Liver (tissue), 9 donors: ENCODE results near the gene GMCL1. TPM values are rescaled to one million over a fixed set of nuclear protein-coding genes. Genes with fewer than 3 reads are reported as not detected.

Source experiments
- DNase-seq: peaks from one replicate; pipeline ENCODE4 v3.0.0-alpha.2; 2017; ENCODE audit warnings: low spot score
- H3K27ac ChIP-seq, 2 donors: one replicate each; pipeline ENCODE4 v1.7.0; 2013; ENCODE audit warnings: inconsistent platforms in 2 of 2, low read length in 2 of 2, control low read depth in 1 of 2, low read depth in 1 of 2, mild to moderate bottlenecking in 1 of 2
- H3K27me3 ChIP-seq, 4 donors: one replicate each; pipeline versions ENCODE4 v1.6.1 to v1.7.0; 2013; ENCODE audit warnings: low read length in 3 of 4, inconsistent platforms in 1 of 4, mild to moderate bottlenecking in 1 of 4, moderate library complexity in 1 of 4; ENCODE audit not compliant: control insufficient read depth in 4 of 4, insufficient read depth in 4 of 4
- H3K36me3 ChIP-seq, 4 donors: one replicate each; pipeline versions ENCODE4 v1.6.1 to v1.7.0; 2013; ENCODE audit warnings: low read length in 3 of 4, mild to moderate bottlenecking in 3 of 4, low read depth in 1 of 4, moderate library complexity in 1 of 4; ENCODE audit not compliant: control insufficient read depth in 4 of 4, insufficient read depth in 3 of 4
- H3K4me1 ChIP-seq, 4 donors: one replicate each; pipeline versions ENCODE4 v1.6.1 to v1.7.0; 2013; ENCODE audit warnings: low read length in 3 of 4, mild to moderate bottlenecking in 3 of 4, moderate library complexity in 1 of 4; ENCODE audit not compliant: control insufficient read depth in 4 of 4, insufficient read depth in 4 of 4
- H3K4me3 ChIP-seq, 3 donors: one replicate each; pipeline versions ENCODE4 v1.6.1 to v1.7.0; 2013; ENCODE audit warnings: low read length in 3 of 3, control low read depth in 1 of 3, low read depth in 1 of 3, mild to moderate bottlenecking in 1 of 3
- H3K9ac ChIP-seq, 2 donors: one replicate each; pipeline ENCODE4 v1.7.0; 2013; ENCODE audit warnings: low read length in 2 of 2, mild to moderate bottlenecking in 2 of 2, moderate library complexity in 2 of 2, control low read depth in 1 of 2, low read depth in 1 of 2
- H3K9me3 ChIP-seq, 4 donors: one replicate each; pipeline versions ENCODE4 v1.6.1 to v1.7.0; 2013; ENCODE audit warnings: low read length in 3 of 4; ENCODE audit not compliant: control insufficient read depth in 4 of 4
- EGR1 ChIP-seq, 2 donors: IDR thresholded peaks; 2 replicates each; pipeline ENCODE4 v1.6.1; 2016 to 2018; ENCODE audit warnings: antibody characterized with exemption in 2 of 2, low read depth in 2 of 2
- FOXA1 ChIP-seq: IDR thresholded peaks from 2 replicates; pipeline ENCODE4 v1.6.1; 2016; ENCODE audit warnings: antibody characterized with exemption
- FOXA2 ChIP-seq: IDR thresholded peaks from 2 replicates; pipeline ENCODE4 v1.6.1; 2016; ENCODE audit warnings: antibody characterized with exemption
- GABPA ChIP-seq, 2 donors: IDR thresholded peaks in 1 of 2; conservative IDR thresholded peaks in 1 of 2; 2 replicates each; pipeline ENCODE4 v1.6.1; 2016; ENCODE audit warnings: antibody characterized with exemption in 2 of 2, mild to moderate bottlenecking in 1 of 2, moderate library complexity in 1 of 2
- HNF4A ChIP-seq, 2 donors: conservative IDR thresholded peaks; 2 replicates each; pipeline ENCODE4 v1.6.1; 2016; ENCODE audit warnings: antibody characterized with exemption in 2 of 2, mild to moderate bottlenecking in 2 of 2
- HNF4G ChIP-seq: IDR thresholded peaks from 2 replicates; pipeline ENCODE4 v1.6.1; 2016; ENCODE audit warnings: antibody characterized with exemption
- JUND ChIP-seq, 2 donors: IDR thresholded peaks; 2 replicates each; pipeline ENCODE4 v1.6.1; 2016; ENCODE audit warnings: antibody characterized with exemption in 2 of 2
- NR2F2 ChIP-seq: IDR thresholded peaks from 2 replicates; pipeline ENCODE4 v1.6.1; 2016; ENCODE audit warnings: antibody characterized with exemption
- RAD21 ChIP-seq, 2 donors: IDR thresholded peaks; 2 replicates each; pipeline ENCODE4 v1.6.1; 2016; ENCODE audit warnings: antibody characterized with exemption in 2 of 2, mild to moderate bottlenecking in 2 of 2
- RXRA ChIP-seq, 2 donors: IDR thresholded peaks; 2 replicates each; pipeline ENCODE4 v1.6.1; 2017 to 2018; ENCODE audit warnings: antibody characterized with exemption in 2 of 2, mild to moderate bottlenecking in 1 of 2
- SP1 ChIP-seq: IDR thresholded peaks from 2 replicates; pipeline ENCODE4 v1.6.1; 2018; ENCODE audit warnings: antibody characterized with exemption, mild to moderate bottlenecking
- TAF1 ChIP-seq: conservative IDR thresholded peaks from 2 replicates; pipeline ENCODE4 v1.6.1; 2016; ENCODE audit warnings: antibody characterized with exemption, mild to moderate bottlenecking
- YY1 ChIP-seq: IDR thresholded peaks from 2 replicates; pipeline ENCODE4 v1.6.1; 2016; ENCODE audit warnings: antibody characterized with exemption, mild to moderate bottlenecking
- WGBS: extraction: QIAGEN DNeasy Blood & Tissue Kit; methylation state at CpG from one replicate; pipeline ENCODE4 v1.1.7; 2013; 5-methylcytosine and 5-hydroxymethylcytosine counted together
- polyA plus RNA-seq, 2 donors: library from polyadenylated mRNA; stranded (reverse) in 1 of 2; unstranded in 1 of 2; fragments of 200-250 nt in 1 of 2; fragments of >200 nt in 1 of 2; fragmentation: Nextera tagmentation in 1 of 2; extraction: Ambion mirVana in 1 of 2; gene quantifications; one replicate each; pipeline versions ENCODE4 v1.2.1 to v1.2.3, GENCODE V29; 2013 to 2015
- total RNA-seq, 2 donors: library from RNA; depleted of rRNA; stranded (reverse); fragments of >200 nt; gene quantifications; one replicate each; pipeline ENCODE4 v1.2.3, GENCODE V29; 2014
- TF ChIP-seq, protein P1 (sequence below): fragments of 150-350 bp; IDR thresholded peaks from 2 replicates; pipeline ENCODE4 v1.5.1; 2017; ENCODE audit warnings: improper control_type of control experiment, low read depth, low read length; ENCODE audit not compliant: missing input control
- TF ChIP-seq, protein P2 (sequence below): IDR thresholded peaks from 2 replicates; pipeline ENCODE4 v1.6.1; 2016; ENCODE audit warnings: antibody characterized with exemption
- TF ChIP-seq, protein P3 (sequence below): IDR thresholded peaks from 2 replicates; pipeline ENCODE4 v1.6.1; 2016; ENCODE audit warnings: antibody characterized with exemption
- TF ChIP-seq, protein P4 (sequence below): IDR thresholded peaks from 2 replicates; pipeline ENCODE4 v1.6.1; 2016; ENCODE audit warnings: antibody characterized with exemption, mild to moderate bottlenecking
- TF ChIP-seq, protein P5 (sequence below): IDR thresholded peaks from 2 replicates; pipeline ENCODE4 v1.6.1; 2016; ENCODE audit warnings: antibody characterized with exemption
- donor health status: healthy.
- donor health status: healthy.
- donor health status: healthy.
- donor health status: healthy.
- donor health status: healthy.

The GMCL1 gene
- total and polyA plus RNA-seq, 4 donors: 5.0 to 11.2 (median 7.0) TPM

DNA sequence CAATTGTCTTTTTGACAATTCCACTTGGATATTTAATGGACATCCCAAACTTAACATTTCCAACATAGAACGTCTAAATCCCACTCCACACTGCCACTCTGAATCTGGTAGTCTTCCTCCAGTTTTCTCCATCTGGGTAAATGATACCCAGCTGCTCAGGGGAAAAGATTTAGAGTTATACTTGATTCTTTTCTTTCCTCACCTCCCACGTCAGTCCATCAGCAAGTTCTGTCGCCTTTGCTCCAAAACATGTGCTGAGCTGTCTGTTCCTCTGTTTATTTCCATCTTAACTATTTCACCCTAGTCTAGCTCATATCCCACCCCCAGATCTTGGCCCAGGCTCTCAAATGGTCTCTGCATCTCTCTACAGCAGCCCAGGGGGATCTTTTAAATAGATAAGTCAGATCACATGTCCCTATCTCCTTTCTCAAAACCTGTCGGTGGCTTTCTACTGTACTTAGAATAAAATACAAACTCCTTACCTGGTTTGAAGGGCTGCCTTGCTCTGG is 43.4 kb upstream of the GMCL1 start (continued):
- TF ChIP-seq, protein P1, sequence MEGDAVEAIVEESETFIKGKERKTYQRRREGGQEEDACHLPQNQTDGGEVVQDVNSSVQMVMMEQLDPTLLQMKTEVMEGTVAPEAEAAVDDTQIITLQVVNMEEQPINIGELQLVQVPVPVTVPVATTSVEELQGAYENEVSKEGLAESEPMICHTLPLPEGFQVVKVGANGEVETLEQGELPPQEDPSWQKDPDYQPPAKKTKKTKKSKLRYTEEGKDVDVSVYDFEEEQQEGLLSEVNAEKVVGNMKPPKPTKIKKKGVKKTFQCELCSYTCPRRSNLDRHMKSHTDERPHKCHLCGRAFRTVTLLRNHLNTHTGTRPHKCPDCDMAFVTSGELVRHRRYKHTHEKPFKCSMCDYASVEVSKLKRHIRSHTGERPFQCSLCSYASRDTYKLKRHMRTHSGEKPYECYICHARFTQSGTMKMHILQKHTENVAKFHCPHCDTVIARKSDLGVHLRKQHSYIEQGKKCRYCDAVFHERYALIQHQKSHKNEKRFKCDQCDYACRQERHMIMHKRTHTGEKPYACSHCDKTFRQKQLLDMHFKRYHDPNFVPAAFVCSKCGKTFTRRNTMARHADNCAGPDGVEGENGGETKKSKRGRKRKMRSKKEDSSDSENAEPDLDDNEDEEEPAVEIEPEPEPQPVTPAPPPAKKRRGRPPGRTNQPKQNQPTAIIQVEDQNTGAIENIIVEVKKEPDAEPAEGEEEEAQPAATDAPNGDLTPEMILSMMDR: no peak
- TF ChIP-seq, protein P2, sequence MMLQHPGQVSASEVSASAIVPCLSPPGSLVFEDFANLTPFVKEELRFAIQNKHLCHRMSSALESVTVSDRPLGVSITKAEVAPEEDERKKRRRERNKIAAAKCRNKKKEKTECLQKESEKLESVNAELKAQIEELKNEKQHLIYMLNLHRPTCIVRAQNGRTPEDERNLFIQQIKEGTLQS: no peak

DNA sequence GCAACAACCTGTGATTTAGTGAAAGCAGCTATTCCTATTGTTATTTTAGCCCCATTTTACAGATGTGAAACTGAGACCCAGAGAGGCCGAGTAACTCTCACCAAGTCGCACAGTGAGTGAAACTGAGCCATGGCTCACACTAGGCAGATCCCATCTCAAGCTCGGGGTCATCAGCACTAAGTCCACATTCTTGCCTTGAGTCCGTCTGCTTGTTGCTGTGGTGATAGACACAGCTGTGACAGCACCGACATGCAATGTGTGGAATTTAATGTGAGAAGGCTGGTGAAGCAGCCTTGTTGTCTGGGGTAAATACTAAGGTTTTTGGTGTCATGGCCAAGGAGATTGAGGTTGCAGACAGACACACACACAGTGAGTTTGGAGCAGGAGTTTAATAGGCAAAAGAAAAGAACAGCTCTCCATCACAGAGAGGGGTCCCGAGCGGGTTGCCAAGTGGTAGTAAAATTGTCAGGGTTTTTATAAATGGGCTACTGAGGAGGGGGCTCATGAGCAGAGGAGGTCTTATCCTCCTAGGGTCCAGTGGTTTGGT is 40.2 kb upstream of the GMCL1 start:
- no peak for TF ChIP-seq HNF4G
- no peak for TF ChIP-seq GABPA (IDR thresholded peaks at IDR 0.05 in 1 of 2, conservative IDR thresholded peaks at IDR 0.05 in 1 of 2)
- TF ChIP-seq RXRA (IDR thresholded peaks at IDR 0.05): peak; percentile 52 to 73
- TF ChIP-seq, protein P2: no peak
- TF ChIP-seq SP1: peak; percentile 18
- no peak for TF ChIP-seq EGR1 (IDR thresholded peaks at IDR 0.05; ENCODE audit: low read depth in 2 of 2)
- TF ChIP-seq FOXA1: no peak
- no peak for TF ChIP-seq NR2F2
- no peak for TF ChIP-seq TAF1
- TF ChIP-seq, protein P1: no peak
- no peak for TF ChIP-seq JUND (IDR thresholded peaks at IDR 0.05)
- no peak for TF ChIP-seq FOXA2
- TF ChIP-seq RAD21 (IDR thresholded peaks at IDR 0.05): no peak
- TF ChIP-seq, protein P3, sequence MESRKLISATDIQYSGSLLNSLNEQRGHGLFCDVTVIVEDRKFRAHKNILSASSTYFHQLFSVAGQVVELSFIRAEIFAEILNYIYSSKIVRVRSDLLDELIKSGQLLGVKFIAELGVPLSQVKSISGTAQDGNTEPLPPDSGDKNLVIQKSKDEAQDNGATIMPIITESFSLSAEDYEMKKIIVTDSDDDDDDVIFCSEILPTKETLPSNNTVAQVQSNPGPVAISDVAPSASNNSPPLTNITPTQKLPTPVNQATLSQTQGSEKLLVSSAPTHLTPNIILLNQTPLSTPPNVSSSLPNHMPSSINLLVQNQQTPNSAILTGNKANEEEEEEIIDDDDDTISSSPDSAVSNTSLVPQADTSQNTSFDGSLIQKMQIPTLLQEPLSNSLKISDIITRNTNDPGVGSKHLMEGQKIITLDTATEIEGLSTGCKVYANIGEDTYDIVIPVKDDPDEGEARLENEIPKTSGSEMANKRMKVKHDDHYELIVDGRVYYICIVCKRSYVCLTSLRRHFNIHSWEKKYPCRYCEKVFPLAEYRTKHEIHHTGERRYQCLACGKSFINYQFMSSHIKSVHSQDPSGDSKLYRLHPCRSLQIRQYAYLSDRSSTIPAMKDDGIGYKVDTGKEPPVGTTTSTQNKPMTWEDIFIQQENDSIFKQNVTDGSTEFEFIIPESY: no peak
- TF ChIP-seq HNF4A (conservative IDR thresholded peaks at IDR 0.05): no peak
- no peak for TF ChIP-seq YY1
- TF ChIP-seq, protein P4, sequence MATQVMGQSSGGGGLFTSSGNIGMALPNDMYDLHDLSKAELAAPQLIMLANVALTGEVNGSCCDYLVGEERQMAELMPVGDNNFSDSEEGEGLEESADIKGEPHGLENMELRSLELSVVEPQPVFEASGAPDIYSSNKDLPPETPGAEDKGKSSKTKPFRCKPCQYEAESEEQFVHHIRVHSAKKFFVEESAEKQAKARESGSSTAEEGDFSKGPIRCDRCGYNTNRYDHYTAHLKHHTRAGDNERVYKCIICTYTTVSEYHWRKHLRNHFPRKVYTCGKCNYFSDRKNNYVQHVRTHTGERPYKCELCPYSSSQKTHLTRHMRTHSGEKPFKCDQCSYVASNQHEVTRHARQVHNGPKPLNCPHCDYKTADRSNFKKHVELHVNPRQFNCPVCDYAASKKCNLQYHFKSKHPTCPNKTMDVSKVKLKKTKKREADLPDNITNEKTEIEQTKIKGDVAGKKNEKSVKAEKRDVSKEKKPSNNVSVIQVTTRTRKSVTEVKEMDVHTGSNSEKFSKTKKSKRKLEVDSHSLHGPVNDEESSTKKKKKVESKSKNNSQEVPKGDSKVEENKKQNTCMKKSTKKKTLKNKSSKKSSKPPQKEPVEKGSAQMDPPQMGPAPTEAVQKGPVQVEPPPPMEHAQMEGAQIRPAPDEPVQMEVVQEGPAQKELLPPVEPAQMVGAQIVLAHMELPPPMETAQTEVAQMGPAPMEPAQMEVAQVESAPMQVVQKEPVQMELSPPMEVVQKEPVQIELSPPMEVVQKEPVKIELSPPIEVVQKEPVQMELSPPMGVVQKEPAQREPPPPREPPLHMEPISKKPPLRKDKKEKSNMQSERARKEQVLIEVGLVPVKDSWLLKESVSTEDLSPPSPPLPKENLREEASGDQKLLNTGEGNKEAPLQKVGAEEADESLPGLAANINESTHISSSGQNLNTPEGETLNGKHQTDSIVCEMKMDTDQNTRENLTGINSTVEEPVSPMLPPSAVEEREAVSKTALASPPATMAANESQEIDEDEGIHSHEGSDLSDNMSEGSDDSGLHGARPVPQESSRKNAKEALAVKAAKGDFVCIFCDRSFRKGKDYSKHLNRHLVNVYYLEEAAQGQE: no peak
- TF ChIP-seq, protein P5, sequence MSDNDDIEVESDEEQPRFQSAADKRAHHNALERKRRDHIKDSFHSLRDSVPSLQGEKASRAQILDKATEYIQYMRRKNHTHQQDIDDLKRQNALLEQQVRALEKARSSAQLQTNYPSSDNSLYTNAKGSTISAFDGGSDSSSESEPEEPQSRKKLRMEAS: no peak
- Histone ChIP-seq H3K9me3 (no peaks in the 10 kb centered on the region), H3K9ac (no peak overlapping the region), H3K27me3 (no peaks in the 10 kb centered on the region), H3K4me3 (no peak overlapping the region), H3K27ac (peak overlapping the region; percentile 17 to 44), H3K4me1 (peaks cover 7 to 35% (median 15%) of the 10 kb centered on the region in 4 donors), H3K36me3 (peaks cover 0 to 10% (median 2%) of the 10 kb centered on the region in 4 donors)
- DNase-seq: no peak
- 79% methylated on average over 7 of the region's 7 CpGs for WGBS
